SK-N-SH (cell line): ENCODE measurements around the gene TSC22D1. TPM values are rescaled to one million over a fixed set of nuclear protein-coding genes. Genes with fewer than 3 reads are reported as not detected.

Experiments
- CTCF ChIA-PET: fragments of 300-600, 350-600 bp; formaldehyde crosslinking; extraction: SDS; loops from one replicate; lab custom pipeline; 2021; lab: Yijun Ruan, JAX
- POLR2A ChIA-PET: fragments of 350-600 bp; sonication (Branson Sonifier 250); formaldehyde crosslinking; extraction: SDS; loops from one replicate; lab custom pipeline; 2020; ENCODE audit warnings: antibody characterized with exemption, inconsistent platforms; lab: Yijun Ruan, JAX
- DNase-seq: peaks from one replicate; pipeline ENCODE4 v3.0.0; 2012
- H2AFZ ChIP-seq: fragments of 200-600 bp; sonication (generic); 2 replicates; pipeline ENCODE4 v1.8.1; 2016; ENCODE audit warnings: antibody characterized with exemption, mild to moderate bottlenecking, low read depth
- H3F3A ChIP-seq: fragments of 200-600 bp; sonication (generic); replicated peaks from 2 replicates; pipeline ENCODE3; 2016; ENCODE audit warnings: antibody characterized with exemption, mild to moderate bottlenecking; ENCODE audit not compliant: insufficient read depth
- H3K27ac ChIP-seq, 2 experiments: fragments of 200-500 bp in 1 of 2; fragments of 200-600 bp in 1 of 2; sonication (Bioruptor generic) in 1 of 2; sonication (generic), shearing (Covaris generic) in 1 of 2; 2 replicates each; pipeline versions ENCODE4 v1.5.1 to v1.6.1; 2014 to 2016; ENCODE audit warnings: low read depth in 2 of 2, inconsistent platforms in 1 of 2, low read length in 1 of 2, mild to moderate bottlenecking in 1 of 2, mixed read lengths in 1 of 2
- H3K27me3 ChIP-seq: fragments of 200-600 bp; sonication (generic), shearing (Covaris generic); 2 replicates; pipeline ENCODE4 v1.6.1; 2016; ENCODE audit warnings: mixed run types; ENCODE audit not compliant: insufficient read depth
- H3K36me3 ChIP-seq, 2 experiments: fragments of 200-500 bp in 1 of 2; fragments of 200-600 bp in 1 of 2; sonication (Bioruptor generic) in 1 of 2; sonication (generic) in 1 of 2; replicated peaks in 1 of 2; 2 replicates each; pipeline versions ENCODE3 to v1.5.1; 2014 to 2016; ENCODE audit warnings: low read length in 1 of 2, mild to moderate bottlenecking in 1 of 2; ENCODE audit not compliant: insufficient read depth in 2 of 2, control insufficient read depth in 1 of 2
- H3K4me1 ChIP-seq, 2 experiments: fragments of 200-500 bp in 1 of 2; fragments of 200-600 bp in 1 of 2; sonication (Bioruptor generic) in 1 of 2; sonication (generic), shearing (Covaris generic) in 1 of 2; 2 replicates each; pipeline versions ENCODE4 v1.5.1 to v1.6.1; 2014 to 2016; ENCODE audit warnings: low read depth in 1 of 2, low read length in 1 of 2, mixed run types in 1 of 2; ENCODE audit not compliant: insufficient read depth in 2 of 2, control insufficient read depth in 1 of 2
- H3K4me2 ChIP-seq: fragments of 200-600 bp; sonication (generic), shearing (Covaris generic); 2 replicates; pipeline ENCODE4 v1.6.1; 2017; ENCODE audit warnings: mixed run types
- H3K4me3 ChIP-seq, 2 experiments: fragments of 200-500 bp in 1 of 2; fragments of 200-600 bp in 1 of 2; sonication (Bioruptor generic) in 1 of 2; sonication (generic), shearing (Covaris generic) in 1 of 2; 2 replicates each; pipeline versions ENCODE4 v1.5.1 to v1.8.1; 2014 to 2016; ENCODE audit warnings: low read depth in 2 of 2, inconsistent platforms in 1 of 2, low read length in 1 of 2, mild to moderate bottlenecking in 1 of 2, mixed read lengths in 1 of 2, moderate library complexity in 1 of 2
- H3K79me2 ChIP-seq: fragments of 200-600 bp; sonication (generic); 2 replicates; pipeline ENCODE4 v1.8.1; 2017; ENCODE audit warnings: mild to moderate bottlenecking; ENCODE audit not compliant: insufficient read depth
- H3K9ac ChIP-seq: fragments of 200-600 bp; sonication (generic); 2 replicates; pipeline ENCODE4 v1.6.1; 2017; ENCODE audit warnings: mixed run types
- H3K9me2 ChIP-seq: fragments of 200-600 bp; sonication (generic); 2 replicates; pipeline ENCODE4 v1.6.1; 2017; ENCODE audit warnings: mixed run types
- H3K9me3 ChIP-seq: fragments of 200-600 bp; sonication (generic); 2 replicates; pipeline ENCODE4 v1.6.1; 2017; ENCODE audit warnings: mixed run types, mild to moderate bottlenecking, moderate library complexity
- H4K20me1 ChIP-seq: fragments of 200-600 bp; sonication (generic); 2 replicates; pipeline ENCODE4 v1.6.1; 2017; ENCODE audit warnings: mild to moderate bottlenecking, mixed run types; ENCODE audit not compliant: insufficient read depth
- CHD2 ChIP-seq: fragments of 150-350 bp; IDR thresholded peaks from 2 replicates; pipeline ENCODE4 v1.6.1; 2018; ENCODE audit warnings: low read length; ENCODE audit not compliant: partially characterized antibody
- ELF1 ChIP-seq: IDR thresholded peaks from 2 replicates; pipeline ENCODE4 v1.4.0; 2012
- EP300 ChIP-seq, 2 experiments: IDR thresholded peaks; 2 replicates each; pipeline versions ENCODE4 v1.4.0 to v1.6.1; 2012; ENCODE audit warnings: borderline replicate concordance in 1 of 2, low read depth in 1 of 2, low read length in 1 of 2
- FOSL2 ChIP-seq: IDR thresholded peaks from 2 replicates; pipeline ENCODE4 v1.4.0; 2012; ENCODE audit warnings: low read depth, mild to moderate bottlenecking, moderate library complexity, borderline replicate concordance
- FOXM1 ChIP-seq: IDR thresholded peaks from 2 replicates; pipeline ENCODE4 v1.4.0; 2012; ENCODE audit warnings: low read depth, mild to moderate bottlenecking
- MXI1 ChIP-seq: IDR thresholded peaks from 2 replicates; pipeline ENCODE4 v1.6.1; 2012; ENCODE audit warnings: mild to moderate bottlenecking, low read depth, low read length, improper control_type of control experiment
- NFIC ChIP-seq: IDR thresholded peaks from 2 replicates; pipeline ENCODE4 v1.4.0; 2012; ENCODE audit warnings: borderline replicate concordance
- NRF1 ChIP-seq: IDR thresholded peaks from 2 replicates; pipeline ENCODE4 v1.6.1; 2012; ENCODE audit warnings: low read depth, mild to moderate bottlenecking, low read length
- RCOR1 ChIP-seq: fragments of 150-350 bp; IDR thresholded peaks from 2 replicates; pipeline ENCODE4 v1.6.1; 2017; ENCODE audit warnings: antibody characterized with exemption, low read length
- SIN3A ChIP-seq: IDR thresholded peaks from 2 replicates; pipeline ENCODE4 v1.6.1; 2012; ENCODE audit warnings: low read depth, mild to moderate bottlenecking, low read length, moderate library complexity, borderline replicate concordance
- TCF12 ChIP-seq: IDR thresholded peaks from 2 replicates; pipeline ENCODE4 v1.4.0; 2012
- WGBS: methylation state at CpG from one replicate; pipeline ENCODE4 v1.1.6; 2017; ENCODE audit warnings: low lambda C conversion rate; 5-methylcytosine and 5-hydroxymethylcytosine counted together
- polyA plus RNA-seq, 3 experiments: library from polyadenylated mRNA; depleted of rRNA; stranded (reverse); fragments of >200 nt; gene quantifications; 2 replicates each; pipeline ENCODE4 v1.2.3, GENCODE V29; 2012
- TF ChIP-seq, protein P1 (sequence below): fragments of 150-350 bp; IDR thresholded peaks from 2 replicates; pipeline ENCODE4 v1.6.1; 2016; ENCODE audit warnings: mild to moderate bottlenecking, low read depth, low read length
- TF ChIP-seq, protein P2 (sequence below): IDR thresholded peaks from 2 replicates; pipeline ENCODE4 v1.4.0; 2012; ENCODE audit warnings: low read depth, borderline replicate concordance
- TF ChIP-seq, protein P3 (sequence below): IDR thresholded peaks from 2 replicates; pipeline ENCODE4 v1.4.0; 2012; ENCODE audit warnings: low read depth, borderline replicate concordance

Gene TSC22D1
- polyA plus RNA-seq, 1 of the 3 experiments (the other 2 are of a cell fraction): 137 TPM

DNA sequence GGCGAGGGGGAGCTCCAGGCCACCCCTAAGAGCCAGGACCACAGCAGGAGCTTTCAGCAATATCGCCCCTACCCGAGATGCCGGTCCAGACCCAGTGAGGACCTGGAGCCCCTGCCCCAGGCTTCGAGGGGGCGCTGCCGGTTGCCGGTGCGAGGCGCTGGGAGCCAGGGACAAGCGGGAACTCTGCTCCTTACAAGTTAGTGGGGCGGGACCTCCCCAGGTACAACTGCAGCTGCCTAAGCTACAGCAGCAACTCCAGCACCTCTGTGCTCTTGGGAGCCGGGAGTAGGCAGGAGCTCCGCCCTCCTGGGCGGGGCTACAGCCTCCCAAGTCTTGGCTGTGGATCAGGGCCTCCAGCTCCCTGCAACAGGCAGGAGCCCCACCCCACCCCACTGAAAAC is 15.2 kb upstream of the TSC22D1 start:
- POLR2A ChIA-PET: no interaction called here

DNA sequence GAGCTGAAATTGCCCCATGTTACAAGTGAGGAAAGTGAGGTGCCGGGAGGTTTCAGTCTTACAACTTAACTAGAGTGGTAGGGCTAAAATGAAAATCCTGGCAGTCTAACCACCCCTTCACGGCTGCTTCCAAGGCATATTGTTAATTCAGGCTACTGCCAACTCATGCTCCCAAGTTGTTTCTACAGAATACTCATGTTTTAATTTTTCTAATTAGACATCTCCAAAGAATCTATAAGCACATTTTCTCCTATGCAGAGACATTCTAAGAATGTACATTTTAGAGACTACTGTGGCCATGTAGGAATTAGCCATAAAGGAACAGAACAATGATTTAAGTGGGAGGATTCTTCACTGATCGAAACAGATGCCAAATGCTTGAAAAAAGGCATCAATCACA is 7.0 kb upstream of the TSC22D1 start:
- no peak overlapping the region for H3K27ac ChIP-seq
- CTCF ChIA-PET: no interaction called here
- 81% methylated on average over 3 of the region's 3 CpGs for WGBS
- POLR2A ChIA-PET: no interaction called here
- H3K4me1 ChIP-seq: peaks cover 0 to 3% of the 10 kb centered on the region in 2 experiments; a peak in 1 of 4 replicates
- no peak overlapping the region for H3K4me3 ChIP-seq
- no peak overlapping the region for H3K9ac ChIP-seq
- H3K79me2 ChIP-seq: no peaks in the 10 kb centered on the region; the same call in 1 of the 2 replicates
- no peak overlapping the region for H3K4me2 ChIP-seq
- H3F3A ChIP-seq: peaks cover 6% of the 10 kb centered on the region
- H4K20me1 ChIP-seq: no peaks in the 10 kb centered on the region
- H3K36me3 ChIP-seq: no peaks in the 10 kb centered on the region
- no peaks in the 10 kb centered on the region for H3K9me2 ChIP-seq
- no peak for DNase-seq
- H3K27me3 ChIP-seq: no peaks in the 10 kb centered on the region
- TF ChIP-seq ELF1: no peak
- no peak for TF ChIP-seq FOSL2
- TF ChIP-seq, protein P1, sequence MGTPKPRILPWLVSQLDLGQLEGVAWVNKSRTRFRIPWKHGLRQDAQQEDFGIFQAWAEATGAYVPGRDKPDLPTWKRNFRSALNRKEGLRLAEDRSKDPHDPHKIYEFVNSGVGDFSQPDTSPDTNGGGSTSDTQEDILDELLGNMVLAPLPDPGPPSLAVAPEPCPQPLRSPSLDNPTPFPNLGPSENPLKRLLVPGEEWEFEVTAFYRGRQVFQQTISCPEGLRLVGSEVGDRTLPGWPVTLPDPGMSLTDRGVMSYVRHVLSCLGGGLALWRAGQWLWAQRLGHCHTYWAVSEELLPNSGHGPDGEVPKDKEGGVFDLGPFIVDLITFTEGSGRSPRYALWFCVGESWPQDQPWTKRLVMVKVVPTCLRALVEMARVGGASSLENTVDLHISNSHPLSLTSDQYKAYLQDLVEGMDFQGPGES: no peak
- TF ChIP-seq CHD2: no peak
- TF ChIP-seq MXI1: no peak
- no peak for TF ChIP-seq EP300 (IDR thresholded peaks at IDR 0.05; ENCODE audit: borderline replicate concordance in 1 of 2, low read depth in 1 of 2, low read length in 1 of 2)
- TF ChIP-seq, protein P2, sequence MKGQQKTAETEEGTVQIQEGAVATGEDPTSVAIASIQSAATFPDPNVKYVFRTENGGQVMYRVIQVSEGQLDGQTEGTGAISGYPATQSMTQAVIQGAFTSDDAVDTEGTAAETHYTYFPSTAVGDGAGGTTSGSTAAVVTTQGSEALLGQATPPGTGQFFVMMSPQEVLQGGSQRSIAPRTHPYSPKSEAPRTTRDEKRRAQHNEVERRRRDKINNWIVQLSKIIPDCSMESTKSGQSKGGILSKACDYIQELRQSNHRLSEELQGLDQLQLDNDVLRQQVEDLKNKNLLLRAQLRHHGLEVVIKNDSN: no peak
- no peak for TF ChIP-seq NRF1
- TF ChIP-seq, protein P3, sequence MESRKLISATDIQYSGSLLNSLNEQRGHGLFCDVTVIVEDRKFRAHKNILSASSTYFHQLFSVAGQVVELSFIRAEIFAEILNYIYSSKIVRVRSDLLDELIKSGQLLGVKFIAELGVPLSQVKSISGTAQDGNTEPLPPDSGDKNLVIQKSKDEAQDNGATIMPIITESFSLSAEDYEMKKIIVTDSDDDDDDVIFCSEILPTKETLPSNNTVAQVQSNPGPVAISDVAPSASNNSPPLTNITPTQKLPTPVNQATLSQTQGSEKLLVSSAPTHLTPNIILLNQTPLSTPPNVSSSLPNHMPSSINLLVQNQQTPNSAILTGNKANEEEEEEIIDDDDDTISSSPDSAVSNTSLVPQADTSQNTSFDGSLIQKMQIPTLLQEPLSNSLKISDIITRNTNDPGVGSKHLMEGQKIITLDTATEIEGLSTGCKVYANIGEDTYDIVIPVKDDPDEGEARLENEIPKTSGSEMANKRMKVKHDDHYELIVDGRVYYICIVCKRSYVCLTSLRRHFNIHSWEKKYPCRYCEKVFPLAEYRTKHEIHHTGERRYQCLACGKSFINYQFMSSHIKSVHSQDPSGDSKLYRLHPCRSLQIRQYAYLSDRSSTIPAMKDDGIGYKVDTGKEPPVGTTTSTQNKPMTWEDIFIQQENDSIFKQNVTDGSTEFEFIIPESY: no peak
- no peak for TF ChIP-seq RCOR1
- TF ChIP-seq TCF12: no peak
- TF ChIP-seq NFIC: no peak
- TF ChIP-seq FOXM1: no peak
- no peak overlapping the region; the same call in 1 of the 2 replicates for H2AFZ ChIP-seq
- no peaks in the 10 kb centered on the region for H3K9me3 ChIP-seq

More for the DNA sequence above, 15.2 kb upstream of the TSC22D1 start:
- TF ChIP-seq SIN3A (no peak), CHD2 (no peak), EP300 (IDR thresholded peaks at IDR 0.05; ENCODE audit: borderline replicate concordance in 1 of 2, low read depth in 1 of 2, low read length in 1 of 2) (no peak)
- TF ChIP-seq, protein P2: no peak
- DNase-seq: no peak
- no peaks in the 10 kb centered on the region for H3K36me3 ChIP-seq
- no peaks in the 10 kb centered on the region for H4K20me1 ChIP-seq
- H3K27ac ChIP-seq: no peak overlapping the region
- no peaks in the 10 kb centered on the region for H3K27me3 ChIP-seq
- no peak overlapping the region for H3K9ac ChIP-seq
- no peaks in the 10 kb centered on the region for H3K79me2 ChIP-seq
- H3K4me3 ChIP-seq: no peak overlapping the region
- WGBS: 60% methylated on average over 1 of the region's 15 CpGs
- H3K4me1 ChIP-seq: no peaks in the 10 kb centered on the region
- H3K9me2 ChIP-seq: no peaks in the 10 kb centered on the region
- no peaks in the 10 kb centered on the region for H3F3A ChIP-seq
- H2AFZ ChIP-seq: no peak overlapping the region
- no peaks in the 10 kb centered on the region for H3K9me3 ChIP-seq
- no peak overlapping the region for H3K4me2 ChIP-seq
- CTCF ChIA-PET: no interaction called here
